HG02885 (cell line): ENCODE data around the gene CORO2A.
"Not testable (repeated sequence)": the region's sequence is repeated elsewhere in the genome, so short reads cannot be mapped to it uniquely, and the experiment has no call there.

ENCODE experiments used
- ATAC-seq: cut with Tn5 transposase; IDR thresholded peaks from one replicate; pipeline ENCODE4 v1.9.1; 2021; ENCODE audit warnings: mild to moderate bottlenecking; ENCODE audit not compliant: unreplicated experiment, poor library complexity

CORO2A gene

DNA sequence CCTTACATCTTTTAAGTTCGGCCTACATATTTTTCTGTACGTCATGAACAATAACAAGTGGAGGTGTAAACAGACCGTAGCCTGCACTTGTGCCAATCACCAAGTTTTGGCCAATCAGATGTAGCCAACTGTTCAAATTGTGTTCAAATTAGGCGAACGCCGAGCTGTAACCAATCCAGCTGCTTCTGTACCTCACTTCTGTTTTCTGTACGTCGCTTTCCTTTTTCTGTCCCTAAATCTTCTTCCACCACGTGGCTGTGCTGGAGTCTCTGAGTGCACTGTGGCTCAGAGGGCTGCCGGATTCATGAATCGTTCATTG is 99.9 kb downstream of the CORO2A start:
- no peak for ATAC-seq

DNA sequence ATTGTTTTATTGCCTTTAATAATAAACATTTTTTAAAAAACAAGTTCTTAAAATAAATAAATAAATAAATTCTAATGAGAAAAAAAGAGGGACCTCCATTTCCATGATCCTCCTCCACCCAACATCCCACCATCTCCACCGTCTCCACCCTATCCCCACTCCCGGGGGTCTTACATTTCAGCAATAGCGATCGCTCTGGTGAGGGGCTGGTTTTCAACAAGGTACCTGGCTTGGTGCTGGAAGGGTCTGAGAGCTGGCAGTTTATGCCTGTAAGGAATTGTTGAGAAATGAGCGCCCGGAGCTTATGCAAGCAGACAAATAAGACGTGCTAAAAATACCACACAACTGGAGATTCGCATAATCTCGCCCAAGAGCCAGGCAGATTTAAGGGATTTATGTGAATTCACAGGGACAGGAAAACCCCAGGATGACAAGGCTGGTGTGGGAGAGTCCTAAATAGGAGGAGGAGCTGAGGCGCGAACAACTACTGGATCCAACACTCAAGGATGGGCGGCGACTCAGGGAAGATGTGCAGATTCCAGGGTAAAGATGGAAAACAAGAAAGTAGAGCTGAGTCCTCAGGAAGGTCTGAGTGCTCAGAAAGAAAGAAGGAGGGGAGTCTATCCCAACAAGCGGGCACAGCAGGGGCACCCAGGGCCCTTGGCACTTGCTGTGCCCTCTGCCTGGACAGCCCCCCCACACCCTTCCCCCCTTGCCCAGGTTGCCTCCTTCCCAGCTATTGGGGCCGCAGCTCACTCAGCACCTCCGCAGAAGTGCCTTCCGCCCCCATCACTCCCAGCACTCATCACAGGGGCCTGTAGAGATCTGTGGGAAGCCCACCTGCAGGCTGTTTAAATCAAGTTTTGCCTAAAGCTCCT is 100.5 kb downstream of the CORO2A start:
- ATAC-seq, result no peak

DNA sequence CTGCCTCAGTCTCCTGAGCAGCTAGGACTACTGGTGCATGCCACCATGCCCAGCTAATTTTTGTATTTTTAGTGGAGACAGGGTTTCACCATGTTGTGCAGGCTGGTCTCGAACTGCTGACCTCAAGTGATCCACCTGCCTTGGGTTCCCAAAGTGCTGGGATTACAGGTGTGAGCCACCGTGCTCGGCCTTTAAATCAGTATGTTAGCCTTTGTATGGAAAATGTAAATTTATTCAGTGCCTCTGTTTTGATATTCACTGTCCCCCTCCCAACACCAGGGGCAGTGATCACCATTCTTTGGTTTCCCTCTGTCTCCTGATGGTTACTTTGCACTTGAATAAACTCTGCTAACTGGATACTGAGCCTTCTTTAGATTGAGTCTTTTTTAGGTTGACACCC is 101.8 kb downstream of the CORO2A start:
- not testable (repeated sequence) for ATAC-seq

DNA sequence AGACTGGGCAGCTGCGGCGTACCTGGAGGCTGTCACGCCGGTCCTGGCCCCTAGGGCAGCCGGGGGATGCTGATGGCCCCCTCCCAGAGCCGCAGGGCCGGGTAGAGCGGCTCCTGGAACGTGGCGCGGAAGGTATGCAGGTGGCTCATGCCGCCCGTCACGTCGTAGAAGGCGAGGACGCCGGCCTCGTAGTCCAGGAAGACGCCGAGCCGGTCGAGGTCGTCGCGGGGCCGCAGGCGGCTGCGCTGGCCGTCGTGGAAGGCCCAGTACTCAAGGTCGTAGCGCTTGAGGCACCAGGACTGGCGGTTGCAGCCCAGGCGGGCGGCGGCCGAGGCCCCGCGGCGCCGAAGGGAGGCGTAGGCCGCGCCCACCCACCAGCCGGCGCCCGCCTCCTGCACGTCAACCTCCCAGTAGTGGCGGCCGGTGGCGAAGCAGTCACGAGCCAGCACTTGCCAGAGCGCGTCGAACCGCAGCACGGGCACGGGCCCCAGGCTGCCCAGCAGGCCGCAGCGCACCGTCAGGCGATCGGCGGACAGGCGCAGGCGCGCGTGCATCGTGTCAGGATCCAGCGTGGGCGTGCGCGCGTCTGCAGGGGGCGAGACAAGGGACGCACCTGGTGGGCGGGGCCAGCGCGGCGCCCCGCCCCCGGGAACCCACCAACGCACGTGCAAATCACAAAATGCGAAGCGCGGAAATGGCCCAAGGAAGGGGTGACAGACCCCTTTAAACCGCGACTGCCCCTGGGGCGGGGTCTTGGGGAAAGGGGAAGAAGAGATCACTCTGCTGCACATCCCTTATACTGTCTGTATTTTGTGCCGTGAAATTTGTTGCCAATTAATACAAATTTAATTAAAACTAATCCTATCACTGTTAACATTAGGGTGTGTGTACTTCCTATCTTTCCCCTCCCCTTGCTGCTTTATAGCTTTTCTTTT is 104.8 kb downstream of the CORO2A start:
- ATAC-seq, result peak; percentile 60

DNA sequence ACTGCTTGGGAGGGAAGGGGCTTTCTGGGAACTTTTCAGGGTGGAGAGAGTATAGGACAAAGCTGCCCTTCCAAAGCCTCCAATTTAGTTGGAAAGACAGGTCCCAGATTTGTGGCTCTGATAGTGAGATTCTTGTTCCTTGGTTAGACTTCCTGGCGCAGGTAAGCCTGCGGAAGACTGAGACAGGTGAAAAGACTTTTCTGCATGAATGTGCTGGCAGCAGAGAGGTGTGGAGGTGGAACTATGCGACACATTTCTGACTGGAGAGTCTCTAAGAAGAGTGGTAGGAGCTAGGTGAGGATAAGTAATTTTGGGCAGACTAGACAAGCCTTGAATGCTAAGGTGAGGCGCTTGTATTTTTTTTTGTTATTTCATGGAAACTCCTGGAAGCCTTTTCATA is 106.0 kb downstream of the CORO2A start:
- ATAC-seq, result no peak

DNA sequence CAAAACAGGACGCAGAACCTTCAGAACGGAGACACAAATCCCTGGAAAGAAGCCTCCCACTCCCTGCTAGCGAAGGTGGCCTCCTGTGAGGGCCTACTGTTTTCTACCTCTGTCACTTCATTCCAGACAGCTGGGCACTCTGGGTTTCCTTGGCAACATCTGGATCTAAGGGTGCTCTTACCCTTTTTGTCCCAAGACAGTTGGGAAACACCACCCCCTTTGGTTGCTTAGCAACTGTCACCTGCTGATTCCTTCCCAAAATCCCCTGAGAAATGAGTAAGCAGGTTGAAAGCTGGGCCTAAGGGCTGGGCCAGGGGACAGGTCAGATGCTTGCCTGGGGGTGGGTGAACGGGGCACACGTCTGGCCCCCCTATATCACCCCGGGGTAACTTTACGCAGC is 106.5 kb downstream of the CORO2A start:
- no peak for ATAC-seq

DNA sequence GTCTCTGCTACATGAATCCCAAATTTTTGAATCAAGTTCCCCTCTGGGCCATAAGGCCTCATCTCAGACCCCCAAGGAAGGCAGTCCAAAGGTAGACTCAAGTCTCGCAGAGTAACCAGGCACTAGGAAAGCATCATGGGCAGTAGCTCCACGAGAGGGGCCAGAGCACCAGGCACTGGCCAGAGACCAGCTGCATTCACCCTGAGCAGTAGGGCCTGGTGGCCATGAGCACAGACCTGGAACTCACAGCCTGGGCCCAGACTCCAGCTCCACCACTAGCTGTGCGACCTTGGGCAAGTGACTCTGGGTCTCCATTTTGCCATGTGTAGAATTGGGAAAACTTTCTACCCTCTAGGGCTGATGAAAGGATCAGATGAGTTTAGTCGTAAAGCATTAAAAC is 107.4 kb downstream of the CORO2A start:
- ATAC-seq, result no peak

DNA sequence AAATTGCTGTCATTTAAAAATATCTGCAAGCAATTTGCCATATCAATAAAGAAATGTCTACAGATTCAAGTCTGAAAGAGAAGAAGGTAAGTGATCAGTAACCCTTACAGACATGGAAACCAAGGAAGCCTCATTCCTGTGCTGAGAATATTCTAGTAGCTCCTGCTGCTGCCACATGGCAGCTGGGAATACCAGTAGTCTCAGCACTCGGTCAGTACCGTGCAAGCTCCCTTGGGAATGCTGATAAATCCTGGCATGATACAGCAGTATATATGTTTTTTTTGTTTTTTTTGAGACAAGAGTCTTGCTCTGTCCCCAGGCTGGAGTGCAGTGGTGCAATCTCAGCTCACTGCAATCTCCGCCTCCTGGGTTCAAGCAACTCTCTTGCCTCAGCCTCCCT is 108.0 kb downstream of the CORO2A start:
- no peak for ATAC-seq

DNA sequence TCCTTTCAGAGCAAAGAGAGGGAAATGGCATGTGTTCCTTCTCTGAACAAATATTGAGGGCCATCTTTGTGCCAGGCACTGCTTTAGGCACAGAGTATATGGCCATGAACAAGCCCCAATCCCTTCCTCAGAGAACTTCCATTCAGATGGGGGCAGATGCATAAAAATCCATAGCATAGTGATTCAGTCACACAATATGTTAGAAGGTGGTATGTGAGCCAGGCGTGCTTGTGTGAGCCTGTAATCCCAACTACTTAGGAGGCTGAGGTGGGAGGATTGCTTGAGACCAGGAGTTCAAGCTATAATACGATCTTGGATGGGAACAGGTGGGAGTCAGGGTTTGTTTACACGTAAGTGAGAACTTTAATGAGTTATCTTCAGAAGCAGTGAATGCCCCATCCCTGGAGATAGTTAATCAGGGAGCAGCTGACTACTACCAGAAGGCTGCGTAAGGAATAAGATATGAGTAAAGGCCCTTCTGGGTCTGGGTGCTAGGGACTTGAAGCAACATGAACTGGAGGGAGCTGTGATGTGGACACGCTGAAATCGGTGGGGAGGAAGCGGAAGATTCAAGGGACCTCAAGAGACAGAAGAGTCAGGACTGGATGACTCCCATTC is 108.8 kb downstream of the CORO2A start:
- ATAC-seq, result no peak

DNA sequence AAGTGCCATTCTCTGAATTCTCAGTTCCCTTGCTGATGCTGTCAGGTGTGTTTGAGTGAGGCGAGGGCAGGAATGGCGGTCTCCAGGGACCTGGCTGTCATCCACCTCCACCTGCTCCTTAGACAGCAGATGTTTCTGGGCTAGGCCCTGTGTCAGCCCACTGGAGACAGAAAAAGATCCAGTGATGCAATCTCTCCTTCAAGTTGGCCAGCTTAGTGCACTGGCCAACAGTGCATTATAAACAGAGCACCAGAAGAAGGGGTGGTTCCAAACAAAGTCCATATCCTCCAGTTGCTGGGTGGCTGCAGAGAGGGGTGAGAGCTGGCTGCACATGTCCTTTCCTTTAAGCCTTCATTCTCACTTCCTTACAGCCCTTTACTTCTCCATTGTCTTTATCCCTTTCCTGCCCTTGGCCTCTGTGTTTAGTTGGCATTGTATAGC is 109.4 kb downstream of the CORO2A start:
- ATAC-seq, result no peak

DNA sequence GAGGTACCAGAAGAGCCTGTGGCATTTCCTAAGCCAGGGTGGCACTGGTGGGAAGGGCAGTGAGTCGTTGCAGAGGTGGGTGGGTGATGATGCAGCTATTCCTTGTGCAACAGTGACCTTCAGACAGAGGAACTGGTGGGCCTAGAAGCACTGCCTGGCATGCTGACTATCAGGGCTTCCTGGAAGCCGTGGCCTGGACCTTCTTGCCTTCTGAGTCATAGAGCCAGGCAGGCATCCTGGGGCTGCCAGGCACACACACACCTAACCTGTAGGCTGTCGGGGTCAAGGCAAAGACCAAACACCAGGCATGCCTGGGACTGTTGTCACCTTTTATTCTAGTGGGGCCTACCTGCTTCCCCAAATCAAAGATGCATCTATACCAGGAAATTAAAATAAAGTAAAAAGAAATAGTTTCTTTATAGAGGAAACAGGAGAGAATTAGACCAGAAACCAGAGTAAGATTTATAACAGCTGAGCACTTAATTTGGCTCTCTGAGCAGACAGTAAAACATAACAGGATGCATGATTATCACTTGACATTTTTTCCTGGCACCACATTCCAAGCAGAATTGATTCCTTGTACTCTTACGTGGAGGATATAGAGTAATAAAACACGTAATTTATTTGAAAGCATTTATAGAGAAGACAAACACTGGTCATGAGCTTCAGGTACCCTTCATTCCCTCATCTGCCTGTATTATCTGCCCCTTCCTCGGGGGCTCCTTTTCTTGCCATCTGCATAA is 110.8 kb downstream of the CORO2A start:
- ATAC-seq, result no peak

DNA sequence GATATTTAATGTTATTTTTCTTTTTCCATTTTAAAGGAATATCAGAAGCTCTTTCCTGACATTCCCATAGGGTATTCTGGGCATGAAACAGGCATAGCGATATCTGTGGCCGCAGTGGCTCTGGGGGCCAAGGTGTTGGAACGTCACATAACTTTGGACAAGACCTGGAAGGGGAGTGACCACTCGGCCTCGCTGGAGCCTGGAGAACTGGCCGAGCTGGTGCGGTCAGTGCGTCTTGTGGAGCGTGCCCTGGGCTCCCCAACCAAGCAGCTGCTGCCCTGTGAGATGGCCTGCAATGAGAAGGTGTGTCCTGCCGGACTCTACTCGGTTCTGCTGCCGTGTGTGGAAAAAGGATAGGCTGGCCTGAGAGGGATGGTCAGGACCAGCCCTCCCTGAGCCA is 111.7 kb downstream of the CORO2A start:
- ATAC-seq, result no peak

DNA sequence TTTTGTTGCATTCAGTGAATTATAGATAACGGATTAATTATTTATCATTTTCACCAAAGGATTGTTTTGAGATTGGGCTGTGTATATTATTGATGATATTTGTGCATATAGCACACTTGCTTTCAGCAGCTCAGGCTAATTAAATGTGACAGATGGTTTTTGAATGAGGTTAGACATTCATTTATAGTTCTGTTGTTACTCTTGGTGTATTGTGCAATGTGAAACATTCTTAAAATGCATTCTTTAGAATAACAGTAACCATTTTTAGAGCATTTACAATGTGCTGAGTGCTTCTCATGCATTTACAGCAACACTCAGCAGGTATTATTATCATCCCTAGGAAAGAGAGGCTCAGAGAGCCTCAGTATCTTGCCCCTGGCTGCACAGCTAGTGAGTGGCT is 112.1 kb downstream of the CORO2A start:
- no peak for ATAC-seq

DNA sequence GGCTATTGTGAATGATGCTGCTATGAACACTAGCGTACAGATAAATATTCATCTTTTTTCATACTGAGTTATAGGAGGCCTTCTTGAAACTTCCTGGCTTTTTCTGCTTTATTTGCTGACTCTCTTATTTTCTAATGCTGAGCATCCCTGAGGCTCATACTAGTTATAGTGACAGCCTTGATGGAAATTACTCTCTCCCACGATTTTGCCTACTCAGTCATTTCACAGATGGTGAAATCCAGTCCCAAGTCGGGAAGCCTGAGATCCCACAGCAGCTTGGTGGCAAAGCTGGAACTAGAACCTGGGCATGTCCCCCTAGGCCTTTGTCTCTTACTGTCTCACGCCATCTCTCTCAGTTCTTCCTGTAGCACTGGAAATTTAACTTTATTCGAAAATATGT is 113.5 kb downstream of the CORO2A start:
- no peak for ATAC-seq

DNA sequence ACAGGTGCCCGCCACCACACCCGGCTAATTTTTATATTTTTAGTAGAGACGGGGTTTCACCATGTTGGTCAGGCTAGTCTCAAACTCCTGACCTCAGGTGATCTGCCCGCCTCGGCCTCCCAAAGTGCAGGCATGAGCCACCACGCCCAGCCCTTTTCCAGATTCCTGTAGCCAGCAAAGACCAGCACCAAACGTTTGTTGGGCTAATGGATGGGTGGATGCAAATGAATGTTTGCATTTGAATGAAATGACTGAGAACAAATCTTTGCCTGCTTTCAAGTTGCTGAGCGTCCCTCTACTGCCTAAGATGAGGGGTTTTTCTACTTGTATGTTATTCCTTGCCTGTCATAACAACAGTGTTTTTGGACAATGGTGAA is 115.9 kb downstream of the CORO2A start:
- ATAC-seq, result not testable (repeated sequence)

DNA sequence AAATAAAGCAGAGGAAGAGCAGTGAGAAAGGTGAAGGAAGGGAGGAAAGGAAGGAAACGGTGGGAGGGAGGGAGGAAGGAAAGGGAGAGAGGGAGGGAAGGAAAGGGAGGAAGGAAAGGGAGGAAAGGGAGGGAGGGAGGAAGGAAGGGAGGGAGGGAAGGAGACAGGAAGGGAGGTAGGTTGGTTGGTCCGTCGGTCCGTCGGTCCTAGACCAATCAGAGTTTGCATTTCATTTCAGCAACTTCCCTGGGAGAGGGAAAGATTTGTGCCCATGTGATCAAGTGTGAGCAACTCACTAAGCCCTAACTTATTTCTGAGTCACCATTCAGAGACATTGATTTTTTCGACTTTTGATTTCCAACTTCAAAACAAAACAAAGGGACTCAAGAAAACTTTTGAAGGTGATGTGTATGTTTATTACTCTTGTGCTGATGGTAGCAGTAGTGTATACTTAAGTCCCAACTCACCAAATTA is 117.1 kb downstream of the CORO2A start:
- no peak for ATAC-seq

DNA sequence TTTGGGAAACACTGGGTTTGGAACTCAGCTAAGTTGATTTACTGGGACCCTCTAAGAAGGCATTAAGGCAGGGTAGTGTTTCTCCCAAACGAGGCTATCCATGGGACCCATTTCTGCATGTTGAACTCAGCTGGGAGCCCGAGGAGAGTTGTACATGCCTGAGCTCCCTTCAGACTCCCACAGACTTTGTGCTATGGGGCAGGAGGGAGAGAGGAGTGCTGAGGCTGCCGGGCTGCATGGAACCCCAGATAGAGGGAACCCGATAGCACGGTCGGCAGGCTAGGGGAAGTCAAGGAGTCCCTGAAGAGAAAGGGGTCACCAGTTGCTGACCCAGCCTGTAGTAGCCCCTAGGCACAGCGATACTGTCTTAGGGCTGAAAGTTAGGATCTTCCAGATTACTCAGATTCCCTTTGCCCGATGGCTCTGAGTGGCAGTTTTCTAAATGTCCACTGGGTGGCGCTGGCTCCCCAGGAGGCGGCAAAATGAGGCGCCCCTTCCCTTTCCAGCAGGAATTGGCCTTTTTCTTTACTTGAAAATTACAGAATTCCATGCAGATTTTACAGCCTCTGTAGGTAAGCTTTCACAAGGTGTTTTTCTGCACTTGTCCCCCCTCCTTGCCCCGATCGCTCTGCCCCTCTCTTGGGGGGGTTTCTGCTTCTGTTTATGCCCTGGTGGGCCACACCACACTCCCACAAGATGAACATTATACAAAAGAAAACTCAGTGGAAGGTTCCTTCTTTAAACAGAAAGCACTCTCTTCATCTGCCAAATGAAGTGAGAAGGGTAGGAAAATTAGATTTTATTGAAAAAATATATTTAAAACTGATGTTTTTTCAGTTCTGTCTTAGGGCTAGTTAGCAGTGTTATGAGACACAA is 118.1 kb downstream of the CORO2A start:
- no peak for ATAC-seq

DNA sequence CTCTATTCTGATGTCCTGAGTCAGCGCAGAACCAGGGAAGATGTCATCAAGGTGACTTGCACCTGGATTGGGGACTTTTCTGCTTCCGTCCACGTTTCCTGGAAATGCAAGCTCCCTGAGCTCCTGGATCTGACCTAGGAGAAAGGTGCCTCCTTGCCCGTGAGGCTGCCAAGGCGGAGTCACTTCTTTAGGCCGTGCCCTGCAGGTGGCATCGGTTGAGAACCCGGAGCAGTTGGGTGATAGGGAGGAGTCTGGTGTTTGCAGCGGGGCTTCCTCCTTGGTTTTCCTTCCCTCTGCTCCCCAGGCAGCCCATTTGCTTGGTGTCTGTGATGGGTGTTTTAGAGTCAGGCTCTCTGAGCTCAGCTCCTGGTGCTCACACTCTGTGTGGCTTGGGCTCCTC is 120.7 kb downstream of the CORO2A start:
- no peak for ATAC-seq
